Heart left ventricle (tissue), 13 donors: ENCODE data around the gene LTF.

Source experiments
- POLR2A ChIP-seq, 2 donors: fragments of 450-650 bp; IDR thresholded peaks; one replicate each; pipeline ENCODE4 v1.6.1; 2017; ENCODE audit warnings: antibody characterized with exemption in 2 of 2, mild to moderate bottlenecking in 2 of 2, moderate library complexity in 2 of 2
- TF ChIP-seq, protein P1 (sequence below), 12 donors: fragments of 200-600 bp; sonication (generic) in 4 of 12; IDR thresholded peaks; one replicate each; pipeline versions ENCODE4 v1.5.0 to v1.8.0; 2018 to 2022; ENCODE audit warnings: antibody characterized with exemption in 12 of 12, mild to moderate bottlenecking in 5 of 12
- donor health status: ischemic (EF 13 %, LVEDD 7.1; RV severe dilation, severe dysfunction).
- donor health status: DM: no; HTN: yes; CAD: no.
- donor health status: DM: no; HTN: no; CAD: no.
- donor health status: ischemic (EF 25% LVEDD 6.9; RV normal size, moderate dysfunction).
- donor health status: ischemic (EF 25% LVEDD 5.7; RV mildly dilated, moderate dysfunction).
- donor health status: ischemic (EF 35%, LVEDD 5.7; RV mildly dilated, moderate dysfunction).
- donor health status: nonischemic (EF 11% LVEDD 7.7; RV severe dilation, severe dysfunction).
- donor health status: DM: yes; HTN: yes; CAD: no.
- donor health status: PGD.
- donor health status: ischemic (EF 29% LVEDD 5.4; RV normal size, mild dysfunction).
- donor health status: nonischemic (EF 23%, LVEDD 6.1; RV moderate dilation, normal function).

DNA sequence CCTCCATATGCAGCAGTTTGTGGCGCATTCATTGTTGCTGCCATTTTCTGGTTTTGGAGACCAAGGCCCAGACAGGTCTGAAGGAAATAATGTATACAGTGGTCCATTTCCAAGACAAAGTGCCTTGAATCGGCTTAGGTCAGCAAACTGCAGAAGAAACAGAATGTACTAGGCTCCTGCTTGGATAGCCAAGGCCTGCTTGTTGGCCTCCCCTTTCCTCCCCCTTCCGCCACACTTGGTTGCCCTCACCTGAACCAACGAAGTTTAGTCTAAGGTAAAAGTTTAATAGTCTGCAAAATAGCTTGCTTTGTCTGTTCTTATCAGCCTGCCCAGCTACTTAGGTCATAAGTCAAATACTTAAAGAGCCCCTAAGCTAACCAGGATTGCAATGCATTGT lies 21.1 kb upstream of the LTF start:
- TF ChIP-seq POLR2A (IDR thresholded peaks at IDR 0.05), result no peak
- TF ChIP-seq, protein P1, sequence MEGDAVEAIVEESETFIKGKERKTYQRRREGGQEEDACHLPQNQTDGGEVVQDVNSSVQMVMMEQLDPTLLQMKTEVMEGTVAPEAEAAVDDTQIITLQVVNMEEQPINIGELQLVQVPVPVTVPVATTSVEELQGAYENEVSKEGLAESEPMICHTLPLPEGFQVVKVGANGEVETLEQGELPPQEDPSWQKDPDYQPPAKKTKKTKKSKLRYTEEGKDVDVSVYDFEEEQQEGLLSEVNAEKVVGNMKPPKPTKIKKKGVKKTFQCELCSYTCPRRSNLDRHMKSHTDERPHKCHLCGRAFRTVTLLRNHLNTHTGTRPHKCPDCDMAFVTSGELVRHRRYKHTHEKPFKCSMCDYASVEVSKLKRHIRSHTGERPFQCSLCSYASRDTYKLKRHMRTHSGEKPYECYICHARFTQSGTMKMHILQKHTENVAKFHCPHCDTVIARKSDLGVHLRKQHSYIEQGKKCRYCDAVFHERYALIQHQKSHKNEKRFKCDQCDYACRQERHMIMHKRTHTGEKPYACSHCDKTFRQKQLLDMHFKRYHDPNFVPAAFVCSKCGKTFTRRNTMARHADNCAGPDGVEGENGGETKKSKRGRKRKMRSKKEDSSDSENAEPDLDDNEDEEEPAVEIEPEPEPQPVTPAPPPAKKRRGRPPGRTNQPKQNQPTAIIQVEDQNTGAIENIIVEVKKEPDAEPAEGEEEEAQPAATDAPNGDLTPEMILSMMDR (IDR thresholded peaks at IDR 0.05), result no peak
